Muscle of leg (tissue), 11 donors: ENCODE measurements around the gene NPSR1. TPM values are rescaled to one million over a fixed set of nuclear protein-coding genes. Genes with fewer than 3 reads are reported as not detected.

Source experiments
- DNase-seq: peaks from one replicate; pipeline ENCODE4 v3.0.0; 2013
- H3K27ac ChIP-seq: one replicate; pipeline ENCODE4 v1.5.1; 2013; ENCODE audit warnings: mild to moderate bottlenecking, low read length, control low read depth
- H3K27me3 ChIP-seq: one replicate; pipeline ENCODE4 v1.6.1; 2013; ENCODE audit warnings: low read length; ENCODE audit not compliant: control insufficient read depth, insufficient read depth
- H3K36me3 ChIP-seq: one replicate; pipeline ENCODE4 v1.6.1; 2013; ENCODE audit warnings: low read length; ENCODE audit not compliant: control insufficient read depth, insufficient read depth
- H3K4me1 ChIP-seq: one replicate; pipeline ENCODE4 v1.6.1; 2013; ENCODE audit warnings: low read length; ENCODE audit not compliant: control insufficient read depth, insufficient read depth
- H3K4me3 ChIP-seq: one replicate; pipeline ENCODE4 v1.5.1; 2013; ENCODE audit warnings: low read length, control low read depth
- H3K9me3 ChIP-seq: replicated peaks from 2 replicates; pipeline ENCODE4 v1.6.1; 2013; ENCODE audit warnings: low read depth, low read length; ENCODE audit not compliant: control insufficient read depth
- WGBS: methylation state at CpG from one replicate; pipeline ENCODE4 v1.1.5; 2013; ENCODE audit warnings: missing lambda C conversion rate; ENCODE audit not compliant: insufficient coverage; 5-methylcytosine and 5-hydroxymethylcytosine counted together
- polyA plus RNA-seq, 8 donors: library from polyadenylated mRNA; unstranded; fragments of 120-200 nt; gene quantifications; one replicate each; pipeline versions ENCODE4 v1.2.1 to v1.2.3, GENCODE V29; 2013; ENCODE audit warnings: inconsistent platforms in 1 of 8, low replicate concordance in 1 of 8; ENCODE audit not compliant: insufficient read length in 8 of 8, insufficient read depth in 1 of 8
- total RNA-seq: library from RNA; stranded (reverse); fragments of 120-200 nt; gene quantifications from one replicate; pipeline ENCODE4 v1.2.4, GENCODE V29; 2013

Gene NPSR1
- total and polyA plus RNA-seq, 9 donors, result 0.10 to 3.0 (median 1.8) TPM

DNA sequence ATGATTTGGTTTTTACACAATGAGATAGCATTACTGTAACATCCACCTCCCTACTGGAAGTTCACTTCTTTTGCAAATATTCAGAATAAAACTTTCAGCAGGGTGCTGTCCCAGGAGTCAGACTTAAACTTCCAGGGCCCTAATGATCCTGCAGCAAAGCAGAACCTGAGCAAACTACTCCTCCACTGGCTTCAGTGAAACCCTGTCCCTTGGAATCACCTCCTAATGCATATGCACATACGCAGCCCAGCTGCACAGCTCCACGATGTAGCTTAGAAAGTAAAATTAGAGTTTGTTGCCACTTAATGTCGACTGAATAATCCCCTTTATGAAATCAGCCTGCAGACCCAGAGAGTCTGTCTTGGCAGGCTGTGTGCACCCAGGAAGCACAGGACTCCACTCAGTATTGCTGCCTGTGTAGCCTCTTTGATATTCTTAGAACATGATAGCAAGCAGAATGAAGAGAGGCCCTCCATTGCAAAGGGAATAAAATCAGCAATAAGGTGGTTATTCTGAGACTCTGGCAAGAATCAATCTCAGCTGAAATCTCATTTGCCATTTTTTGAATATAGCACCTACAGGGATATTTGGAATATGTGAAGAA lies 1.6 kb downstream of the NPSR1 start:
- Histone ChIP-seq H3K9me3 (no peaks in the 10 kb centered on the region), H3K4me1 (peaks cover 3% of the 10 kb centered on the region), H3K4me3 (no peak overlapping the region), H3K27ac (no peak overlapping the region), H3K36me3 (no peaks in the 10 kb centered on the region), H3K27me3 (no peaks in the 10 kb centered on the region)
- WGBS, result no CpG with 5 or more reads among the region's 3 CpGs
- DNase-seq, result no peak

DNA sequence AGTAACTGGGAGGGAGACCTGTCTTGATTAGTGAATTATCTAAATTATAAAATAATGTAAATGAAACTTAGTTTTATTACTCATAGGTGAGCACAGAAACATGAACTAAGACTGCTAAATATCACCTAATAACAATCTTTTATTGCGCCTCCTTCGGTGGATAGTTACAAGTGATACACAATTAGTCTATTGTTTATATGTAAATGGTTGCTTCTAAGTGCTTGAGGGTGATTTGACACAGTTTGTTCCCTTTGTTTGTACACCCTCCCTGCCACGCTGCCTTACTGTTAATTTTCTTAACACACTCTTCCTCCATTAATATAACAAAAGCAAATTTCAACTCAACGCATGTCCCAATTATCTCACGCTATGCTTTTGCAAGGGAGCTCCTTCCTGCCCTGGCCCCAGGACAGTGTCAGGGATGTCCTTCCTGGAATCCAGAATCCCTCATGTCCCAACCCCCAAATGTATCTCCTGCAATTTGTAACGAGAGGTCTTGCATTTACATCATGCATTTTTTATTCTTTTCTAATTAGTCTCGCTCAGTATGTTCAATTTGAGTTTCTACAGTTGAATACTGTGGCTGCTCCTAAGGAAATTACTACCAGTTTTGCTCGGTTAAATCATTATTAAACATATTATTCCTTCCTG lies 4.2 kb downstream of the NPSR1 start:
- H3K36me3 ChIP-seq, result no peaks in the 10 kb centered on the region
- no peak overlapping the region for H3K27ac ChIP-seq
- H3K4me3 ChIP-seq, result no peak overlapping the region
- no peaks in the 10 kb centered on the region for H3K27me3 ChIP-seq
- 73% methylated on average over 3 of the region's 8 CpGs for WGBS
- no peak for DNase-seq
- no peaks in the 10 kb centered on the region for H3K9me3 ChIP-seq
- peaks cover 3% of the 10 kb centered on the region for H3K4me1 ChIP-seq

DNA sequence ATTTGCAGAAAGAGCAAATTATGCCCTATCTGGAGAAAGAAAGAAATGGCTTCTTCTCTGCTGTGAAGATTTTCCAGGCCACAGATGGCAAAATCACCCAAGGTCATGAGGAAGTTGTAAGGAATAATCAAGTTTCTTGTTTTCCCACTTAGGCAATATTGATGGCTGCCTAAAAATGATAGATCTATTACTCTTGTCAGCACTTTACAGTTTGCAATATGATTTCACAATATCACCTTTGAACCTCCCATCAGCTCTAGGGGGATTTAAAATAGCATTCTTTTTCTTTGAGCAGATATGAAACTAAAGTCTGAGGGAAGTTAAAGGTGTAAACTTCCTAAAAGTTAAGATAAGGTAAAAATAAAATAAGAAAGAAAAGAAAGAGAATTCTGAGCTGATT lies 6.7 kb downstream of the NPSR1 start:
- no peak overlapping the region for H3K27ac ChIP-seq
- no peaks in the 10 kb centered on the region for H3K9me3 ChIP-seq
- no peak overlapping the region for H3K4me3 ChIP-seq
- no peak for DNase-seq
- H3K4me1 ChIP-seq, result no peaks in the 10 kb centered on the region
- H3K36me3 ChIP-seq, result no peaks in the 10 kb centered on the region
- no peaks in the 10 kb centered on the region for H3K27me3 ChIP-seq

DNA sequence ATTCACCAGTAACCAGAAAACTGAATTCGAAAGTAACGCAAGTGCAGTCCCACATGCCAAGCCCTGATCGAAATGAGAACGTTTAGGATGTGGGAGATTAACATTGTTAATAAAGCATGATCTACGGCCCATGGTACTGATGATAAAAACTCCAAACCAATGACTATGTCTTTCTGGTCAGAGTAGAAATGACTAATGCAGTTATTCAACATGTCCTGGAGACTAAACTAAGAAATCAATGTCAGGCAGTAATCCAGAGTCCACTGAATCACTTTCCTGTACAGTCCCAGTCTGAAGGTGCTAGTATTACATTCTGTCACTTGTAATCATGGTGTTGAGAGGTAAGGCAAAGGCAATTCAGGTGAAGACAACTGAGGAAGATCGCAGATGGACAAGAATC lies 14.4 kb downstream of the NPSR1 start:
- WGBS, result 78% methylated on average over 5 of the region's 6 CpGs
- Histone ChIP-seq H3K4me3 (no peak overlapping the region), H3K4me1 (no peaks in the 10 kb centered on the region), H3K27me3 (no peaks in the 10 kb centered on the region), H3K27ac (no peak overlapping the region), H3K36me3 (no peaks in the 10 kb centered on the region), H3K9me3 (no peaks in the 10 kb centered on the region)
- DNase-seq, result no peak

DNA sequence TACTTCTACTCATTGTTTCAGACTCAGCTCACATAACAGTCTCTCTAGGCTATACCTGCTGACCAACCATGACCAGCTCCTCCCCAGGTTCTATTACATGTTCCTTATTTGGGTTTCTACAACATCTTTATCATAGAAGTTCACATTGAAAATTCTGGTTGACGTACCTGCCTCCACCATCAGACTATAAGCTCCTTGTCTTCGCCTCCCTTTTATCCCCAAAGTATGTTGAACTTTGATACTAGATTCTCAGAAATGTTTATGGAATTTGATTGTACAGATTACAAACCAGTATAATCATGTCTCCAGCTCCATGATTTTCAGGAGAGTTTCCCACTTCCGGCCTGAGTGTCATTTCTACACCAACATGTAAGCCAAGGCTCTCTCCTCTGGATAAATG lies 15.0 kb downstream of the NPSR1 start:
- WGBS, result 82% methylated on average over 1 of the region's 3 CpGs
- no peaks in the 10 kb centered on the region for H3K36me3 ChIP-seq

DNA sequence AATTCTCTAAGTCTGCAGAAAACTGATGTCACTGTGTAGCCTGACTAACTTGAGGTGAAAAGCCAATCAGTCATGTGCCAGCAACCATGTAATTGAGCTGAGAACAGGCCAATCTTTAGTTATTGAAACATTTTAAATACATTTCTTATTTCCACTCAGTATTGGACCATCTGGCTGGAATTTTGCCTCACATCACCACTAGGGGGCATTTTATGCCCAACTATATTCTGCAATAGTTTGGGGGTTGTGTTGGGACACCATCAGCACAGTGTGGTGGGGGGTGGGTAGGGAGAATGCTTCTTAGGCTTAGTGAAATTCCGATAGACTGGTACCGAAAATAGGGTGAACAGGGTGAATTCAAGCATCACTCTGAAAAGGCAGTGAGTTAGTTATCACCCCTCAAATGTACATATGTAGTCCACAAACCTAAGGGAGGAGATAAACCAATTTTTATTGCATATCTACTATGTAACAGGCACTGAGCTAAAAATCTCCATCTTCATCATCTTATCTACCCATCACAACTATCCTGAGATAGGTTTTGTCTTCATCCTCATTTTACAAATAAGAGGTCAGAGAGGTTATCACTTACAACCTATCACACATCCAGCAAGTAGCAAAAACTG lies 17.8 kb downstream of the NPSR1 start:
- Histone ChIP-seq H3K9me3 (no peaks in the 10 kb centered on the region), H3K27ac (no peak overlapping the region), H3K4me3 (no peak overlapping the region), H3K36me3 (no peaks in the 10 kb centered on the region), H3K4me1 (no peaks in the 10 kb centered on the region), H3K27me3 (no peaks in the 10 kb centered on the region)
- DNase-seq, result no peak
- WGBS, result 80% methylated on average over 1 of the region's 2 CpGs

More for the DNA sequence above, 15.0 kb downstream of the NPSR1 start:
- Histone ChIP-seq H3K4me3 (no peak overlapping the region), H3K27me3 (no peaks in the 10 kb centered on the region), H3K4me1 (no peaks in the 10 kb centered on the region), H3K9me3 (no peaks in the 10 kb centered on the region), H3K27ac (no peak overlapping the region)
- DNase-seq, result no peak

DNA sequence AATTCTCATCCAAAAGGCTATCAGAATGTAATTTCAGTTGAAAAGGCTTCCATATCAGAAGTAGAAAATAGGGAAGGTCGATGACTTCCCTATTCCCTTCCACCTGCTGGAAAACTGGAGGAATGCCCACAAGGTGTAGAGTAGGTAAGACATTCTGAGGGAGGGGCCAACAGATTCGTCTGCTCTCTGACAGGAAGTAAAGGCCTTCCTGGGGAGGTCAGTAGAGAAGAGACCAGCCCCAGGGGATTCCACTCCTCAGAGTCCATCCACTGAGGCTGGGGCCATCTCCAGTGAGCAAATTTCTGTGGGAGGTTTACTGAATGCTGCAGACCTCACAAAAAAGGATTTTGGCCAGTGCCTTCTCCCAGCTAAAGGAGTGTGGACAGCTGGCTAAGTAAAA lies 19.5 kb downstream of the NPSR1 start:
- no peaks in the 10 kb centered on the region for H3K36me3 ChIP-seq
- H3K27me3 ChIP-seq, result no peaks in the 10 kb centered on the region
- H3K4me3 ChIP-seq, result no peak overlapping the region
- H3K4me1 ChIP-seq, result no peaks in the 10 kb centered on the region
- H3K27ac ChIP-seq, result no peak overlapping the region
- H3K9me3 ChIP-seq, result no peaks in the 10 kb centered on the region
- no peak for DNase-seq
- WGBS, result no CpG with 5 or more reads among the region's 2 CpGs

DNA sequence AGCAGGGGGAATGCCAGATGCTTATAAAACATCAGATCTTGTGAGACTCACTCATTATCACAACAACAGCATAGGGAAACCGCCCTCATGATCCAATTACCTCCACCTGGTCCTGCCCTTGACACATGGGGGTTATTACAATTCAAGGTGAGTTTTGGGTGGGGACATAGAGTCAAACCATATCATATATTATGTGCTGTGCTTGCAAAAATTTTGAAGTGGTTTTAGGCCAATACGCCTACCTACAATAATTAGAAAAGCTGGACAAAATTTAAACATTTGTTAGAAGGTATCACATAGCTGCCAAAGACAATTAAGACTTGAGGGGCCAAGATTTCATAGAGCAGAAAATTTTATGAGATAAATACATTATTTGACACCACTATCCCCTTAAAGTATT lies 29.5 kb downstream of the NPSR1 start:
- no peak overlapping the region for H3K4me3 ChIP-seq
- no peak for DNase-seq
- no peaks in the 10 kb centered on the region for H3K27me3 ChIP-seq
- no peak overlapping the region for H3K27ac ChIP-seq
- peaks cover 3% of the 10 kb centered on the region for H3K9me3 ChIP-seq
- no peaks in the 10 kb centered on the region for H3K4me1 ChIP-seq
- no peaks in the 10 kb centered on the region for H3K36me3 ChIP-seq
- WGBS, result no CpG with 5 or more reads among the region's 2 CpGs

DNA sequence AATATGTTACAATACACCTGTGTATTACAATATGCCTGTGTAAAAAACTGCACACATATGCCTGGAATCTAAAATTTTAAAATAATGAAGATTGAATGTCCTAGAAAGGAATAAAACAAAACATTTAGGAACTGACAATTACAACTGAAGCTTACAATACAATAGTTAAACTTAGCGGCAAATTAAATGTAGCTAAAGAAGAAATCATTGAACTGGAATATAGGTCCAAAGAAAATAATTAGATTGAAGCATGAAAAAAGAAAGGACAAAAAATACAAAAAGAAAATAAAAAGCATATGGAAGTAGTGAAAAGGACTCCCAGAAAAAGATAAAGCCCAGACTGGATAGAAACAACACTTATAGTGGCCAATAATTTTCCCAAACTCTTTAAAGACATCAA lies 38.4 kb downstream of the NPSR1 start:
- no peaks in the 10 kb centered on the region for H3K36me3 ChIP-seq
- DNase-seq, result no peak
- H3K27ac ChIP-seq, result no peak overlapping the region
- peaks cover 6% of the 10 kb centered on the region for H3K9me3 ChIP-seq
- no peak overlapping the region for H3K4me3 ChIP-seq
- H3K4me1 ChIP-seq, result no peaks in the 10 kb centered on the region
- no peaks in the 10 kb centered on the region for H3K27me3 ChIP-seq
- no CpG with 5 or more reads among the region's 1 CpG for WGBS

DNA sequence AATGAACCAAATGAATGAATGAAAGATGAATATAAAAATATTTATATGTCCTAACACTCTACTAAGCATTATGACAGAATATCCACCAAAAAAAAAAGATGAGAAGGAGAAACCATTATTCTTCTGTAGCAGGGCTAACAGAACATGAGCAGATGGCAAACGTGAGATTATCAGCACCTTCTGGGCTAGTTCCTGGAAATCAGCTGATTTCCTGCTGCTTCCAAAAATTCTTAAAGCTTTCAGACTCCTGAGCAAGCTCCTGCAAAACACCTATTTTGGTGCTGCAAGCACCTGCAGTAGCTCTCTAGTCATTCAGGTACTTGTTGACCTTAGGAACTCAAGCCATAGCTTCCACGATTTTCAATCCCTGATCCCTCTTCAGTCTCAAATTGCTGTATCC lies 51.8 kb downstream of the NPSR1 start:
- Histone ChIP-seq H3K4me3 (no peak overlapping the region), H3K27me3 (no peaks in the 10 kb centered on the region), H3K4me1 (no peaks in the 10 kb centered on the region), H3K36me3 (no peaks in the 10 kb centered on the region), H3K27ac (no peak overlapping the region), H3K9me3 (no peaks in the 10 kb centered on the region)
- no peak for DNase-seq
- 67% methylated on average over 2 of the region's 2 CpGs for WGBS
